ENCODE measurements around the gene SLC17A7. TPM values are rescaled to one million over a fixed set of nuclear protein-coding genes. Genes with fewer than 3 reads are reported as not detected.
A peak's percentile ranks its signal among the peaks of the same experiment; 100 is the strongest.

SLC17A7 gene
- total and polyA plus RNA-seq, 2 donors from 2014 or later, result 0.45 to 1.4 TPM

- H3K27ac ChIP-seq (ENCODE audit: low read depth in 2 of 2, low read length in 2 of 2), result peak overlapping the region in 1 of 2 donors; percentile 87
- no peaks in the 10 kb centered on the region for H3K9me3 ChIP-seq (ENCODE audit: control insufficient read depth in 2 of 3, insufficient read depth in 1 of 3, low read length in 3 of 3)
- peaks cover 0 to 21% (median 10%) of the 10 kb centered on the region in 3 donors for H3K4me1 ChIP-seq (ENCODE audit: control insufficient read depth in 2 of 3, insufficient read depth in 2 of 3, low read depth in 1 of 3, low read length in 3 of 3)
- FAIRE-seq, result no peak
- peaks cover 10 to 24% (median 23%) of the 10 kb centered on the region in 3 donors for H3K36me3 ChIP-seq (ENCODE audit: control insufficient read depth in 2 of 3, insufficient read depth in 3 of 3, low read length in 3 of 3)
- H3K4me3 ChIP-seq (ENCODE audit: low read length in 3 of 3), result peak overlapping the region in 2 of 3 donors; percentile 37 to 51
- TF ChIP-seq, protein P1, sequence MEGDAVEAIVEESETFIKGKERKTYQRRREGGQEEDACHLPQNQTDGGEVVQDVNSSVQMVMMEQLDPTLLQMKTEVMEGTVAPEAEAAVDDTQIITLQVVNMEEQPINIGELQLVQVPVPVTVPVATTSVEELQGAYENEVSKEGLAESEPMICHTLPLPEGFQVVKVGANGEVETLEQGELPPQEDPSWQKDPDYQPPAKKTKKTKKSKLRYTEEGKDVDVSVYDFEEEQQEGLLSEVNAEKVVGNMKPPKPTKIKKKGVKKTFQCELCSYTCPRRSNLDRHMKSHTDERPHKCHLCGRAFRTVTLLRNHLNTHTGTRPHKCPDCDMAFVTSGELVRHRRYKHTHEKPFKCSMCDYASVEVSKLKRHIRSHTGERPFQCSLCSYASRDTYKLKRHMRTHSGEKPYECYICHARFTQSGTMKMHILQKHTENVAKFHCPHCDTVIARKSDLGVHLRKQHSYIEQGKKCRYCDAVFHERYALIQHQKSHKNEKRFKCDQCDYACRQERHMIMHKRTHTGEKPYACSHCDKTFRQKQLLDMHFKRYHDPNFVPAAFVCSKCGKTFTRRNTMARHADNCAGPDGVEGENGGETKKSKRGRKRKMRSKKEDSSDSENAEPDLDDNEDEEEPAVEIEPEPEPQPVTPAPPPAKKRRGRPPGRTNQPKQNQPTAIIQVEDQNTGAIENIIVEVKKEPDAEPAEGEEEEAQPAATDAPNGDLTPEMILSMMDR (IDR thresholded peaks at IDR 0.05; ENCODE audit: borderline replicate concordance, extremely low read depth, insufficient read depth), result no peak
- intact Hi-C loops (cut with DNase I), result no loop called here
- no peaks in the 10 kb centered on the region for H3K27me3 ChIP-seq (ENCODE audit: control insufficient read depth, insufficient read depth, low read length)
- no peak for DNase-seq
- peak overlapping the region in 1 of 3 donors; percentile 65 for H3K9ac ChIP-seq (ENCODE audit: low read length in 3 of 3)
Observed at GRCh38 chr19:49486710-49487276, 45.5 kb upstream of the SLC17A7 start.

DNA sequence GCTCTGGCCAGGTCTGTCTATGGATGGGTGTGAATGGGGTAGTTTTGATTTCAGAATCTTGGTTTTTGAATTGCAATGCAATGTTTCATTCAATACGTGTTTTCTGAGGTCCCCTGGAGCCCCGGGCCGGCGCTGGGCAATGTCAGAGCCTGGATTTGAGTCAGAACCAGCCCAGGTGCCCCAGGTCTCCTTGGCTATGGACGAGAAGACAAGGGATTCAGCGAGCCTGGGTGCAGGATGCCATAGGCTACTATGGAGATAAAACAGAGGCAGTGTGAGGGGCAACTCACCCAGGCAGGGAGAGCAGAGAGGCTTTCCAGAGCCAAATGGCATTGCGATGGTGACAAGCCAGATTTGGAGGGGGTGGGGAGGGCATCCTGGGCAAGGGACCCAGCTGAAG lies 44.9 kb upstream of the SLC17A7 start:
- Histone ChIP-seq H3K9ac (ENCODE audit: low read length in 3 of 3) (no peak overlapping the region), H3K9me3 (ENCODE audit: control insufficient read depth in 2 of 3, insufficient read depth in 1 of 3, low read length in 3 of 3) (no peaks in the 10 kb centered on the region), H3K4me3 (ENCODE audit: low read length in 3 of 3) (no peak overlapping the region), H3K27ac (ENCODE audit: low read depth in 2 of 2, low read length in 2 of 2) (no peak overlapping the region), H3K4me1 (ENCODE audit: control insufficient read depth in 2 of 3, insufficient read depth in 2 of 3, low read depth in 1 of 3, low read length in 3 of 3) (peaks cover 0 to 21% (median 10%) of the 10 kb centered on the region in 3 donors), H3K36me3 (ENCODE audit: control insufficient read depth in 2 of 3, insufficient read depth in 3 of 3, low read length in 3 of 3) (peaks cover 10 to 24% (median 19%) of the 10 kb centered on the region in 3 donors), H3K27me3 (ENCODE audit: control insufficient read depth, insufficient read depth, low read length) (no peaks in the 10 kb centered on the region)
- TF ChIP-seq, protein P1 (IDR thresholded peaks at IDR 0.05; ENCODE audit: borderline replicate concordance, extremely low read depth, insufficient read depth), result no peak
- no peak for DNase-seq
- intact Hi-C loops (cut with DNase I), result no loop called here
- no peak for FAIRE-seq

GRCh38 chr19:49481020-49481683 lies 39.8 kb upstream of the SLC17A7 start:
- DNase-seq (peak in 1 of 5 donors; percentile 59), FAIRE-seq (no peak)
- Histone ChIP-seq H3K4me1 (ENCODE audit: control insufficient read depth in 2 of 3, insufficient read depth in 2 of 3, low read depth in 1 of 3, low read length in 3 of 3) (no peaks in the 10 kb centered on the region), H3K36me3 (ENCODE audit: control insufficient read depth in 2 of 3, insufficient read depth in 3 of 3, low read length in 3 of 3) (no peaks in the 10 kb centered on the region), H3K27me3 (ENCODE audit: control insufficient read depth, insufficient read depth, low read length) (no peaks in the 10 kb centered on the region), H3K9ac (ENCODE audit: low read length in 3 of 3) (no peak overlapping the region), H3K4me3 (ENCODE audit: low read length in 3 of 3) (no peak overlapping the region), H3K9me3 (ENCODE audit: control insufficient read depth in 2 of 3, insufficient read depth in 1 of 3, low read length in 3 of 3) (no peaks in the 10 kb centered on the region), H3K27ac (ENCODE audit: low read depth in 2 of 2, low read length in 2 of 2) (no peak overlapping the region)
- intact Hi-C loops (cut with DNase I), result no loop called here
- TF ChIP-seq, protein P1 (IDR thresholded peaks at IDR 0.05; ENCODE audit: borderline replicate concordance, extremely low read depth, insufficient read depth), result no peak

Measured in kidney (tissue), 14 donors.